GM23338 (cell line): ENCODE results near the gene DAB1.

Experiments used
- CREB1 ChIP-seq: fragments of 250-450 bp; sonication (Bioruptor Pico); IDR thresholded peaks from 2 replicates; pipeline ENCODE4 v1.5.0; 2020; ENCODE audit warnings: low read depth, mild to moderate bottlenecking, moderate library complexity
- CTCF ChIP-seq, 2 experiments: fragments of 200-600 bp in 1 of 2; sonication (generic) in 1 of 2; conservative IDR thresholded peaks; 2 replicates each; pipeline versions ENCODE4 v1.5.1 to v1.6.1; 2016 to 2017; ENCODE audit warnings: antibody characterized with exemption in 2 of 2, low read depth in 2 of 2, mild to moderate bottlenecking in 2 of 2, moderate library complexity in 1 of 2
- EZH2 ChIP-seq: fragments of 200-600 bp; sonication (generic); IDR thresholded peaks from one replicate; pipeline ENCODE4 v1.8.0; 2017; ENCODE audit warnings: antibody characterized with exemption, mild to moderate bottlenecking, low read depth; ENCODE audit not compliant: unreplicated experiment
- EZH2phosphoT487 ChIP-seq: fragments of 200-600 bp; sonication (generic); IDR thresholded peaks from one replicate; pipeline ENCODE4 v1.8.1; 2018; ENCODE audit warnings: antibody characterized with exemption; ENCODE audit not compliant: unreplicated experiment
- JUNB ChIP-seq: IDR thresholded peaks from one replicate; pipeline ENCODE4 v1.6.1; 2016; ENCODE audit warnings: antibody characterized with exemption; ENCODE audit not compliant: unreplicated experiment
- POLR2AphosphoS5 ChIP-seq: IDR thresholded peaks from 2 replicates; pipeline ENCODE4 v1.6.1; 2016; ENCODE audit warnings: antibody characterized with exemption, low read depth
- REST ChIP-seq: IDR thresholded peaks from one replicate; pipeline ENCODE4 v1.6.1; 2018; ENCODE audit warnings: antibody characterized with exemption; ENCODE audit not compliant: unreplicated experiment

GRCh38 chr1:57289781-57290180 lies 134.1 kb downstream of the DAB1 start:
- TF ChIP-seq CTCF (conservative IDR thresholded peaks at IDR 0.05; ENCODE audit: low read depth in 2 of 2) (no peak), JUNB (no peak), POLR2AphosphoS5 (no peak), EZH2phosphoT487 (no peak), REST (no peak), EZH2 (no peak), CREB1 (CRISPR knock-in tag) (no peak)
